HL-60 (cell line): ENCODE data around the gene MARCHF4.

Experiments
- DNase-seq, 2 experiments: peaks; one replicate each; pipeline ENCODE4 v3.0.0-alpha.2; 2010 to 2020; ENCODE audit warnings: low read depth in 1 of 2, low spot score in 1 of 2
- H3K27ac ChIP-seq: fragments of 250-450 bp; sonication (Bioruptor Pico); replicated peaks from 2 replicates; pipeline ENCODE4 v1.5.1; 2020; ENCODE audit warnings: mild to moderate bottlenecking, moderate library complexity
- H3K27me3 ChIP-seq: fragments of 250-450 bp; sonication (Bioruptor Pico); 2 replicates; pipeline ENCODE4 v1.5.1; 2021; ENCODE audit warnings: mild to moderate bottlenecking, moderate library complexity; ENCODE audit not compliant: insufficient read depth, poor library complexity, severe bottlenecking
- H3K4me3 ChIP-seq: replicated peaks from 2 replicates; pipeline ENCODE4 v1.5.1; 2011; ENCODE audit warnings: mild to moderate bottlenecking, control low read depth, low read length; ENCODE audit not compliant: insufficient read depth
- GABPA ChIP-seq: IDR thresholded peaks from 2 replicates; pipeline ENCODE4 v1.6.1; 2012; ENCODE audit warnings: low read depth
- POLR2AphosphoS5 ChIP-seq: IDR thresholded peaks from 2 replicates; pipeline ENCODE4 v1.6.1; 2012; ENCODE audit warnings: low read depth
- SPI1 ChIP-seq: IDR thresholded peaks from 2 replicates; pipeline ENCODE4 v1.6.1; 2012; ENCODE audit warnings: low read depth, mild to moderate bottlenecking, borderline replicate concordance
- TF ChIP-seq, protein P1 (sequence below): IDR thresholded peaks from one replicate; pipeline ENCODE4 v1.5.1; 2011; ENCODE audit warnings: low read length, control low read depth, inconsistent platforms; ENCODE audit not compliant: insufficient read depth
- TF ChIP-seq, protein P2 (sequence below): IDR thresholded peaks from 2 replicates; pipeline ENCODE4 v1.6.1; 2012; ENCODE audit warnings: low read depth; ENCODE audit not compliant: insufficient replicate concordance

Gene MARCHF4

DNA sequence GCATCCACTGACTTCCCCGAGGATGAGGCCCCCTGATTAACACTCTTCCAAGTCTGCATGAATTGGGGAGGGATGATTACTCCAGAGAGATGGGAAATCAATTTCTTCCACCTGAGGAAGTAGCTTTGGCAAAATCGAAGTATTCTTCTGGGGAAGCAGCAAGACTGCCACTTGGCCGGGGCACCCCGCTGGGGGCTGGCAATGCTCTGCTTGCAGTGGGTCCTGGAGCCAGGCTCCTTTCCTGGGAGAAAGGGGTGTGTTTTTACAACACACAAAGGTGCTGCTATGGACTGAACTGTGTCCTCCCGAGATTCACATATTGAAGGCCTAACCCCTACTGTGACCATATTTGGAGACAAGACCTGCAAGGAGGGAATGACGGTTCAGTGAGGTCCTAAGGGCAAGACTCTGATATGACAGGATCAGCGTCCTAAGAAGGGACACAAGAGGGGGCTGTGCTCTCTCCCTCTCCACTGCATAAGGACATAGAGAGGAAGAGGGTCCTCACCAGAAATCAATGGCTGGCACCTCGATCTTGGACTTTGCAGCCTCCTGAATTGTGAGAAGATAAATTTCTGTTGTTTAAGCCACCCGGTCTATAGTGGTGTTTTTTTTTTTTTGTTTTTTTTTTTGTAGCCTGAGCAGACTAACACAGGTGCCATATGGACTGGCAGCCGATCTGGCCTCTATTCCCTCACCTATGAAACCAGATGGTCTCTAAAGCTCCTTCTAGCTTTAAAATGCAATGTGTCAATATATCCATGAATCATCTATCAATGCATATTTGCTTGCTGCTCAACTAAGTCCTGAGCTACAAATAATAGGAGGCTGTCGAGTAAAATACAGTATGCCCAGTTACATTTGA is 36.4 kb upstream of the MARCHF4 start:
- H3K27ac ChIP-seq, result no peak overlapping the region
- DNase-seq, result no peak
- TF ChIP-seq, protein P1, sequence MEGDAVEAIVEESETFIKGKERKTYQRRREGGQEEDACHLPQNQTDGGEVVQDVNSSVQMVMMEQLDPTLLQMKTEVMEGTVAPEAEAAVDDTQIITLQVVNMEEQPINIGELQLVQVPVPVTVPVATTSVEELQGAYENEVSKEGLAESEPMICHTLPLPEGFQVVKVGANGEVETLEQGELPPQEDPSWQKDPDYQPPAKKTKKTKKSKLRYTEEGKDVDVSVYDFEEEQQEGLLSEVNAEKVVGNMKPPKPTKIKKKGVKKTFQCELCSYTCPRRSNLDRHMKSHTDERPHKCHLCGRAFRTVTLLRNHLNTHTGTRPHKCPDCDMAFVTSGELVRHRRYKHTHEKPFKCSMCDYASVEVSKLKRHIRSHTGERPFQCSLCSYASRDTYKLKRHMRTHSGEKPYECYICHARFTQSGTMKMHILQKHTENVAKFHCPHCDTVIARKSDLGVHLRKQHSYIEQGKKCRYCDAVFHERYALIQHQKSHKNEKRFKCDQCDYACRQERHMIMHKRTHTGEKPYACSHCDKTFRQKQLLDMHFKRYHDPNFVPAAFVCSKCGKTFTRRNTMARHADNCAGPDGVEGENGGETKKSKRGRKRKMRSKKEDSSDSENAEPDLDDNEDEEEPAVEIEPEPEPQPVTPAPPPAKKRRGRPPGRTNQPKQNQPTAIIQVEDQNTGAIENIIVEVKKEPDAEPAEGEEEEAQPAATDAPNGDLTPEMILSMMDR, result no peak
- no peak for TF ChIP-seq GABPA
- TF ChIP-seq POLR2AphosphoS5, result no peak
- TF ChIP-seq SPI1, result no peak
- TF ChIP-seq, protein P2, sequence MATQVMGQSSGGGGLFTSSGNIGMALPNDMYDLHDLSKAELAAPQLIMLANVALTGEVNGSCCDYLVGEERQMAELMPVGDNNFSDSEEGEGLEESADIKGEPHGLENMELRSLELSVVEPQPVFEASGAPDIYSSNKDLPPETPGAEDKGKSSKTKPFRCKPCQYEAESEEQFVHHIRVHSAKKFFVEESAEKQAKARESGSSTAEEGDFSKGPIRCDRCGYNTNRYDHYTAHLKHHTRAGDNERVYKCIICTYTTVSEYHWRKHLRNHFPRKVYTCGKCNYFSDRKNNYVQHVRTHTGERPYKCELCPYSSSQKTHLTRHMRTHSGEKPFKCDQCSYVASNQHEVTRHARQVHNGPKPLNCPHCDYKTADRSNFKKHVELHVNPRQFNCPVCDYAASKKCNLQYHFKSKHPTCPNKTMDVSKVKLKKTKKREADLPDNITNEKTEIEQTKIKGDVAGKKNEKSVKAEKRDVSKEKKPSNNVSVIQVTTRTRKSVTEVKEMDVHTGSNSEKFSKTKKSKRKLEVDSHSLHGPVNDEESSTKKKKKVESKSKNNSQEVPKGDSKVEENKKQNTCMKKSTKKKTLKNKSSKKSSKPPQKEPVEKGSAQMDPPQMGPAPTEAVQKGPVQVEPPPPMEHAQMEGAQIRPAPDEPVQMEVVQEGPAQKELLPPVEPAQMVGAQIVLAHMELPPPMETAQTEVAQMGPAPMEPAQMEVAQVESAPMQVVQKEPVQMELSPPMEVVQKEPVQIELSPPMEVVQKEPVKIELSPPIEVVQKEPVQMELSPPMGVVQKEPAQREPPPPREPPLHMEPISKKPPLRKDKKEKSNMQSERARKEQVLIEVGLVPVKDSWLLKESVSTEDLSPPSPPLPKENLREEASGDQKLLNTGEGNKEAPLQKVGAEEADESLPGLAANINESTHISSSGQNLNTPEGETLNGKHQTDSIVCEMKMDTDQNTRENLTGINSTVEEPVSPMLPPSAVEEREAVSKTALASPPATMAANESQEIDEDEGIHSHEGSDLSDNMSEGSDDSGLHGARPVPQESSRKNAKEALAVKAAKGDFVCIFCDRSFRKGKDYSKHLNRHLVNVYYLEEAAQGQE, result no peak

DNA sequence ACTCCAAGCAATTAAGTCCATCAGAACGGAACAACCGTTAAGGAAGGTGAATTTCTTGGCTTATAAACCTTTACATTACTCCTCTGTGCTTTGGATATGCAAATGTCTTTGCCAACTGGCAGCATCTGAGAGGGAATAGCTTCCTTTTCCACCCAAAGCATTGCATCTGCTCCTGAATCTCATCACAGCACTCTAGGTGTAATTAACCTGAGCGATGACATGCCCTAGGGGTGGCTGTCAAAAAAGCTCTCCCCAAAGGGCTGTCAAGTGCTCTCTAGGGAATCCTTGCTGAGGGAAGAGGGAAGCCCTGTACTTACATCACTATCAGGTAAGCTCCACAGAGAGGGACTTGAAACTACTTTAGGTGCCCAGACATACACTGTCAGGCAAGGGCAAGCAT is 34.5 kb upstream of the MARCHF4 start:
- no peak for TF ChIP-seq GABPA
- no peak for TF ChIP-seq POLR2AphosphoS5
- TF ChIP-seq, protein P1, result no peak
- Histone ChIP-seq H3K27me3 (no peaks in the 10 kb centered on the region), H3K4me3 (no peak overlapping the region), H3K27ac (no peak overlapping the region)
- no peak for DNase-seq

More for the DNA sequence above, 36.4 kb upstream of the MARCHF4 start:
- H3K4me3 ChIP-seq, result no peak overlapping the region
- no peaks in the 10 kb centered on the region for H3K27me3 ChIP-seq

DNA sequence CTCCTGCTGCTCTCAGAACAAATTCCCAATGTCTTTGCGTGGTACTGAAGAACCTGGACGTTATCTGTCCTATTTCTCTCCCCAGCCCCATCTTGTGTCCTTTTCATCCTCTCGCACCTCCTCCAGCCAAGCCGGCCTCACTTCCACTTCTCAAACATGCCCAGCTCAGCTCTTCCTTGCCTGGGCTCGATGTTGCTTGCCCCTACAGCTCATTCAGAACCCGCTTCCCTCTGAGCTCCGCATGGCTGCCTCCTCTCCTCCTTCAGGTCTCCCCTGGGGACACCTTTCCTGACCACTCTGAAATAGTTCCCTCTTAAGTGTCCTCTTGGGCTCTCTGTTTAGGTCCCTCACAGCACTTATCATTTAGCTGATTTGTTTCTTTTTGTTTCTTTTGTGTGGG is 33.3 kb upstream of the MARCHF4 start:
- H3K27ac ChIP-seq, result no peak overlapping the region
- no peak overlapping the region for H3K4me3 ChIP-seq
- H3K27me3 ChIP-seq, result no peaks in the 10 kb centered on the region
- DNase-seq, result no peak
- TF ChIP-seq GABPA, result no peak
- TF ChIP-seq, protein P1, result no peak
- TF ChIP-seq, protein P2, result no peak
- TF ChIP-seq POLR2AphosphoS5, result no peak
- TF ChIP-seq SPI1, result no peak
